ENCODE measurements around the gene ESRP2. TPM values are rescaled to one million over a fixed set of nuclear protein-coding genes. Genes with fewer than 3 reads are reported as not detected.
A peak's percentile ranks its signal among the peaks of the same experiment; 100 is the strongest.

ESRP2 gene
- total RNA-seq, 3 donors from 2014 or later = 0.80 to 58.0 (median 26.5) TPM

DNA sequence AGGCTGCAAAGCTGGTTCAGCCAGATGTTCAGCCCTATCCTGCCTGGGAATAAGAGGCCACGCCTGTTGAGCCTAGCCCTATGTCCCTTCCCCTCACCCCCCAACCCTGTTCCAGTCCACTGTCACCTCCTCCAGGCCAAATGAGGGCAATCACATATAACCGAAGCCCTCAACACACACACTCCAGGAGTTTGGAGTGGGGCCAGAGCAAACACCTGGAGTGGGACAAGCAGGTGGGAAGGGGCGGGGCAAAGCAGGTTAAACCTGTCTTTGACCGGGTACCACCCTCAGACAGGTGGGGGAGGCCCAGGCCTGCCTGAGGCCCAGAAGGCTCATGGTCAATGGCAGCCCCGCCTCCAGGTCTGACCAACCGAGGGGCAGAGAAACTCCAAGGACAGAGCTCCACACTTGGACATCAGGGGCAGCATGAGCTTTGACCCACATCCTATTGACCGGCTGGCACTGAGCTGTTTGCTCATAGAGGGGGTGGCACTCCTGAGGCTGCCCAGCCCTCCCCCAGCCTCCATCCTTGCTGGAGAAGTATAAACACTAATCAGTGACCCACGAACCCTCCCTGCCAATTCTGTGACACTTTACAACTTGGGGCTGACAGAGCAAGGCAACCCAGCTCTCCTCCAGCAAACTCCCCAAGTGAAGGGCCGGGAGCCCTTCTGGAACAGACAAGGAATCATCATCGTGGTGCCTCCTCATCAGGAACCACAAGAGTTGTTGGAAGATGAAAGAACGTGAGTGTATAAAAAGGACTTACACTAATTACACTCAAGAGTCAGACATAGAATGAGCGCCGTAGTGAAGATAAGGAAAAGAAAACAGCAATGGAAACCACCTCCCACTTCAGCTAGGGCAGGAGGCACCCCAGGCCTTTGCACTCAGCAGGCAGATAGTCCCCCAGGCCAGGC, 1.5 kb downstream of the ESRP2 start:
- DNase-seq (ENCODE audit: low spot score in 2 of 2) = peak; percentile 86 to 94
- TF ChIP-seq, protein P1, sequence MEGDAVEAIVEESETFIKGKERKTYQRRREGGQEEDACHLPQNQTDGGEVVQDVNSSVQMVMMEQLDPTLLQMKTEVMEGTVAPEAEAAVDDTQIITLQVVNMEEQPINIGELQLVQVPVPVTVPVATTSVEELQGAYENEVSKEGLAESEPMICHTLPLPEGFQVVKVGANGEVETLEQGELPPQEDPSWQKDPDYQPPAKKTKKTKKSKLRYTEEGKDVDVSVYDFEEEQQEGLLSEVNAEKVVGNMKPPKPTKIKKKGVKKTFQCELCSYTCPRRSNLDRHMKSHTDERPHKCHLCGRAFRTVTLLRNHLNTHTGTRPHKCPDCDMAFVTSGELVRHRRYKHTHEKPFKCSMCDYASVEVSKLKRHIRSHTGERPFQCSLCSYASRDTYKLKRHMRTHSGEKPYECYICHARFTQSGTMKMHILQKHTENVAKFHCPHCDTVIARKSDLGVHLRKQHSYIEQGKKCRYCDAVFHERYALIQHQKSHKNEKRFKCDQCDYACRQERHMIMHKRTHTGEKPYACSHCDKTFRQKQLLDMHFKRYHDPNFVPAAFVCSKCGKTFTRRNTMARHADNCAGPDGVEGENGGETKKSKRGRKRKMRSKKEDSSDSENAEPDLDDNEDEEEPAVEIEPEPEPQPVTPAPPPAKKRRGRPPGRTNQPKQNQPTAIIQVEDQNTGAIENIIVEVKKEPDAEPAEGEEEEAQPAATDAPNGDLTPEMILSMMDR (IDR thresholded peaks at IDR 0.05) = no peak
- peak; percentile 30 to 68 (median 32) for TF ChIP-seq POLR2AphosphoS5 (IDR thresholded peaks at IDR 0.05)
- peak overlapping the region in 2 of 3 donors; percentile 68 to 72 for H3K4me3 ChIP-seq
- intact Hi-C loops (cut with DNase I; ENCODE audit: low total_unique reads) = loop anchor here (10.0 kb wide), 1 partner anchor 150 kb away; the partner anchor contains the start of gene NFATC3
- no peaks in the 10 kb centered on the region for H3K9me3 ChIP-seq
- H3K27ac ChIP-seq = peak overlapping the region; percentile 90 to 94
- no peaks in the 10 kb centered on the region for H3K36me3 ChIP-seq
- H3K27me3 ChIP-seq = no peaks in the 10 kb centered on the region
- H3K4me1 ChIP-seq = no peaks in the 10 kb centered on the region

DNA sequence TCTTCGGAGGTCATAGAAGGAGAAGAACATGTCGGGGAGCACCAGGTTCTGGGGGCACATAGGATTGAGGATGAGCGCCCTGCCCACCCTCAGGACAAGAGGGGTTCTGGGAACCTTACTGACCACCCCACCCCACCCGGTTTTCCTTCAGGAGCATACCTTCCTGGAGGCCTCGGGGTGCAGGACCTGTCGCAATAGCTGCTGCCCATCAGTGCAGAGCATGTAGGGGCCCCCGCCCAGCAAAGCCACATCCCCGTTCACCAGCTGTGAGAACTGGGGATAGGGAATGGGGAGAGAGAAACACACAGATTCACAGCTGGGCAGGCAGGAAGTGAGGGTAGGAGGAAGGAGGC, 2.1 kb downstream of the ESRP2 start:
- DNase-seq (ENCODE audit: low spot score in 2 of 2) = no peak
- TF ChIP-seq, protein P1 (IDR thresholded peaks at IDR 0.05) = no peak
- TF ChIP-seq POLR2A (IDR thresholded peaks at IDR 0.05) = no peak
- no peak for TF ChIP-seq POLR2AphosphoS5 (IDR thresholded peaks at IDR 0.05)
- intact Hi-C loops (cut with DNase I; ENCODE audit: low total_unique reads) = loop anchor here (10.0 kb wide), 1 partner anchor 149 kb away; the partner anchor contains the start of gene NFATC3
- no peaks in the 10 kb centered on the region for H3K9me3 ChIP-seq
- H3K27me3 ChIP-seq = no peaks in the 10 kb centered on the region
- H3K4me1 ChIP-seq = no peaks in the 10 kb centered on the region
- no peaks in the 10 kb centered on the region for H3K36me3 ChIP-seq
- peak overlapping the region; percentile 90 to 94 for H3K27ac ChIP-seq
- peak overlapping the region in 2 of 3 donors; percentile 68 to 72 for H3K4me3 ChIP-seq

GRCh38 chr16:68233085-68233834, 2.7 kb downstream of the ESRP2 start:
- Histone ChIP-seq H3K27ac (peak overlapping the region; percentile 90 to 94), H3K36me3 (no peaks in the 10 kb centered on the region), H3K4me3 (peak overlapping the region in 1 of 3 donors; percentile 68), H3K9me3 (no peaks in the 10 kb centered on the region), H3K27me3 (no peaks in the 10 kb centered on the region), H3K4me1 (no peaks in the 10 kb centered on the region)
- intact Hi-C loops (cut with DNase I; ENCODE audit: low total_unique reads) = loop anchor here (10.0 kb wide), 1 partner anchor 148 kb away; the partner anchor contains the start of gene NFATC3
- TF ChIP-seq, protein P1 (IDR thresholded peaks at IDR 0.05) = no peak
- TF ChIP-seq POLR2AphosphoS5 (IDR thresholded peaks at IDR 0.05) (no peak), POLR2A (IDR thresholded peaks at IDR 0.05) (no peak)
- no peak for DNase-seq (ENCODE audit: low spot score in 2 of 2)

DNA sequence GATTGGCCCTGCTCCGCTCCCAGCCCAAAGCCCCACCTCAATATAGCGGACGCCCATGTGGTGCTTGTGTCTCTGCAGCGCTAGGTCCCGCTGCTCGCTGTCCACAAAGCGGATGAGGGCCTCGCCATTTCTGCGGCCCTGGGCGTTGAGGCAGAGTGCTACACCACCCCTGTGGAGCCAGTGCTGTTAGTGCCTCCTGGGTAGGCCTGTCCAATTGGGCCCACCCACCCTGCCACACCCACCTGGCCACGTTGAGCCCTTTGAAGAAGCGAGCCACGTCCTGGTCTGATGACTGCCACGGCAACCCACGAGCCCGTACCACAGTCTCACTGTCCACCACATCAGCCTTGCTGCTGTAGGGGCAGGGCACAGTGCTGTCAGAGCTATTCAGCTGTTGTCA, 3.6 kb downstream of the ESRP2 start:
- no peak for DNase-seq (ENCODE audit: low spot score in 2 of 2)
- no peaks in the 10 kb centered on the region for H3K27me3 ChIP-seq
- no peaks in the 10 kb centered on the region for H3K9me3 ChIP-seq
- no peaks in the 10 kb centered on the region for H3K4me1 ChIP-seq
- H3K27ac ChIP-seq = no peak overlapping the region
- no peak for TF ChIP-seq POLR2A (IDR thresholded peaks at IDR 0.05)
- TF ChIP-seq, protein P1 (IDR thresholded peaks at IDR 0.05) = no peak
- no peak for TF ChIP-seq POLR2AphosphoS5 (IDR thresholded peaks at IDR 0.05)
- intact Hi-C loops (cut with DNase I; ENCODE audit: low total_unique reads) = loop anchor here (10.0 kb wide), 1 partner anchor 148 kb away; the partner anchor contains the start of gene NFATC3
- no peak overlapping the region for H3K4me3 ChIP-seq
- H3K36me3 ChIP-seq = no peaks in the 10 kb centered on the region
